Epidermal melanocyte (primary cell): Measurements from ENCODE around the gene TMEM140.
"Not testable (repeated sequence)": the region's sequence is repeated elsewhere in the genome, so short reads cannot be mapped to it uniquely, and the experiment has no call there.

Source experiments
- DNase-seq: peaks from one replicate; pipeline ENCODE4 v3.0.0; 2011; ENCODE audit warnings: low spot score; ENCODE audit not compliant: insufficient read length

Gene TMEM140

GRCh38 chr7:135173916-135174315 lies 26.0 kb downstream of the TMEM140 start:
- DNase-seq = not testable (repeated sequence)

- DNase-seq = no peak
These were observed 27.1 kb downstream of the TMEM140 start for GRCh38 chr7:135174941-135175340.

- no peak for DNase-seq
These were observed 28.1 kb downstream of the TMEM140 start for GRCh38 chr7:135175931-135176330.

GRCh38 chr7:135177028-135177696 lies 29.3 kb downstream of the TMEM140 start:
- no peak for DNase-seq

- DNase-seq = no peak
These were observed 30.5 kb downstream of the TMEM140 start for GRCh38 chr7:135178364-135178763.

- no peak for DNase-seq
These were observed 31.6 kb downstream of the TMEM140 start for GRCh38 chr7:135179321-135179925.

GRCh38 chr7:135180122-135180521 lies 32.2 kb downstream of the TMEM140 start:
- no peak for DNase-seq

GRCh38 chr7:135181261-135181928 lies 33.5 kb downstream of the TMEM140 start:
- no peak for DNase-seq

- no peak for DNase-seq
These were observed 34.2 kb downstream of the TMEM140 start for GRCh38 chr7:135181929-135182678.

GRCh38 chr7:135183478-135183877 lies 35.6 kb downstream of the TMEM140 start:
- no peak for DNase-seq

GRCh38 chr7:135184254-135184841 lies 36.5 kb downstream of the TMEM140 start:
- DNase-seq = no peak

GRCh38 chr7:135185471-135186260 lies 37.8 kb downstream of the TMEM140 start:
- no peak for DNase-seq

- no peak for DNase-seq
These were observed 38.3 kb downstream of the TMEM140 start for GRCh38 chr7:135186261-135186540.

GRCh38 chr7:135186841-135187253 lies 39.0 kb downstream of the TMEM140 start:
- no peak for DNase-seq

- no peak for DNase-seq
These were observed 40.6 kb downstream of the TMEM140 start for GRCh38 chr7:135188298-135188984.

- DNase-seq = no peak
These were observed 41.4 kb downstream of the TMEM140 start for GRCh38 chr7:135189221-135189662.

GRCh38 chr7:135189961-135190360 lies 42.1 kb downstream of the TMEM140 start:
- no peak for DNase-seq

GRCh38 chr7:135190703-135191102 lies 42.8 kb downstream of the TMEM140 start:
- DNase-seq = no peak

GRCh38 chr7:135192914-135193536 lies 45.2 kb downstream of the TMEM140 start:
- DNase-seq = no peak

GRCh38 chr7:135193615-135194081 lies 45.8 kb downstream of the TMEM140 start:
- DNase-seq = peak; percentile 57
